SK-N-SH treated with all-trans-retinoic acid at 6 μM for 48 hours (cell line): ENCODE data around the gene SDCCAG8.

Experiments
- ATAC-seq: fragments of 200-7000 bp; cut with Tn5 transposase; 3 replicates; pipeline ENCODE4 v1.9.1; 2020; ENCODE audit warnings: mild to moderate bottlenecking, moderate library complexity
- ARNTL ChIP-seq: fragments of 450-650 bp; formaldehyde crosslinking; IDR thresholded peaks from 2 replicates; pipeline ENCODE4 v1.5.0; 2020; ENCODE audit warnings: low read depth, mild to moderate bottlenecking, moderate library complexity, borderline replicate concordance
- CSDC2 ChIP-seq: fragments of 250-450 bp; sonication (Bioruptor Pico); IDR thresholded peaks from 2 replicates; pipeline ENCODE4 v1.5.0; 2020; ENCODE audit warnings: mild to moderate bottlenecking, moderate library complexity
- ESRRG ChIP-seq: fragments of 250-450 bp; sonication (Bioruptor Pico); IDR thresholded peaks from 2 replicates; pipeline ENCODE4 v1.6.1; 2021; ENCODE audit warnings: mild to moderate bottlenecking
- ISL1 ChIP-seq: fragments of 250-450 bp; sonication (Bioruptor Pico); IDR thresholded peaks from 2 replicates; pipeline ENCODE4 v2.1.2; 2022; ENCODE audit warnings: mild to moderate bottlenecking, moderate library complexity
- OSR1 ChIP-seq: fragments of 250-450 bp; sonication (Bioruptor Pico); IDR thresholded peaks from 2 replicates; pipeline ENCODE4 v1.8.0; 2022; ENCODE audit warnings: moderate library complexity, mild to moderate bottlenecking, inconsistent platforms
- PPARA ChIP-seq: fragments of 250-450 bp; sonication (Bioruptor Pico); IDR thresholded peaks from 2 replicates; pipeline ENCODE4 v1.5.0; 2020; ENCODE audit warnings: mild to moderate bottlenecking, borderline replicate concordance
- SNAI2 ChIP-seq: fragments of 250-450 bp; sonication (Bioruptor Pico); IDR thresholded peaks from 2 replicates; pipeline ENCODE4 v1.5.0; 2020; ENCODE audit warnings: mild to moderate bottlenecking, moderate library complexity
- TCF4 ChIP-seq: fragments of 250-450 bp; sonication (Bioruptor Pico); IDR thresholded peaks from 2 replicates; pipeline ENCODE4 v1.8.0; 2021; ENCODE audit warnings: mild to moderate bottlenecking, moderate library complexity, borderline replicate concordance
- TOX ChIP-seq: fragments of 250-450 bp; sonication (Bioruptor Pico); IDR thresholded peaks from 2 replicates; pipeline ENCODE4 v1.8.0; 2021; ENCODE audit warnings: mild to moderate bottlenecking, moderate library complexity, borderline replicate concordance
- ZC3H10 ChIP-seq: fragments of 250-450 bp; sonication (Bioruptor Pico); IDR thresholded peaks from 2 replicates; pipeline ENCODE4 v1.5.1; 2021; ENCODE audit warnings: mild to moderate bottlenecking, moderate library complexity
- ZFP3 ChIP-seq: fragments of 250-450 bp; sonication (Bioruptor Pico); IDR thresholded peaks from 2 replicates; pipeline ENCODE4 v1.5.0; 2020; ENCODE audit warnings: mild to moderate bottlenecking, moderate library complexity
- ZFP30 ChIP-seq: fragments of 450-650 bp; formaldehyde crosslinking; IDR thresholded peaks from 2 replicates; pipeline ENCODE4 v1.5.0; 2022; ENCODE audit warnings: mild to moderate bottlenecking, moderate library complexity
- ZNF565 ChIP-seq: fragments of 450-650 bp; formaldehyde crosslinking; conservative IDR thresholded peaks from 2 replicates; pipeline ENCODE4 v1.5.0; 2020; ENCODE audit warnings: low read depth, mild to moderate bottlenecking, moderate library complexity
- ZNF70 ChIP-seq: fragments of 450-650 bp; formaldehyde crosslinking; IDR thresholded peaks from 2 replicates; pipeline ENCODE4 v1.5.0; 2020; ENCODE audit warnings: mild to moderate bottlenecking, moderate library complexity
- ZNF8 ChIP-seq: fragments of 450-650 bp; formaldehyde crosslinking; IDR thresholded peaks from 2 replicates; pipeline ENCODE4 v1.5.0; 2020; ENCODE audit warnings: mild to moderate bottlenecking, moderate library complexity
- TF ChIP-seq, protein P1 (sequence below): fragments of 250-450 bp; sonication (Bioruptor Pico); IDR thresholded peaks from 2 replicates; pipeline ENCODE4 v1.5.0; 2020; ENCODE audit warnings: mild to moderate bottlenecking, moderate library complexity
- TF ChIP-seq, protein P2 (sequence below): fragments of 250-450 bp; sonication (Bioruptor Pico); IDR thresholded peaks from 2 replicates; pipeline ENCODE4 v1.5.1; 2021; ENCODE audit warnings: mild to moderate bottlenecking, moderate library complexity
- TF ChIP-seq, protein P3 (sequence below): fragments of 250-450 bp; sonication (Bioruptor Pico); IDR thresholded peaks from 2 replicates; pipeline ENCODE4 v1.8.0; 2021; ENCODE audit warnings: low read depth, mild to moderate bottlenecking, moderate library complexity, borderline replicate concordance
- TF ChIP-seq, protein P4 (sequence below): fragments of 250-450 bp; sonication (Bioruptor Pico); IDR thresholded peaks from 2 replicates; pipeline ENCODE4 v1.8.0; 2020; ENCODE audit warnings: mild to moderate bottlenecking, moderate library complexity, borderline replicate concordance
- TF ChIP-seq, protein P5 (sequence below): fragments of 250-450 bp; sonication (Bioruptor Pico); IDR thresholded peaks from 2 replicates; pipeline ENCODE4 v1.5.1; 2020; ENCODE audit warnings: low read depth, mild to moderate bottlenecking, moderate library complexity

The SDCCAG8 gene

DNA sequence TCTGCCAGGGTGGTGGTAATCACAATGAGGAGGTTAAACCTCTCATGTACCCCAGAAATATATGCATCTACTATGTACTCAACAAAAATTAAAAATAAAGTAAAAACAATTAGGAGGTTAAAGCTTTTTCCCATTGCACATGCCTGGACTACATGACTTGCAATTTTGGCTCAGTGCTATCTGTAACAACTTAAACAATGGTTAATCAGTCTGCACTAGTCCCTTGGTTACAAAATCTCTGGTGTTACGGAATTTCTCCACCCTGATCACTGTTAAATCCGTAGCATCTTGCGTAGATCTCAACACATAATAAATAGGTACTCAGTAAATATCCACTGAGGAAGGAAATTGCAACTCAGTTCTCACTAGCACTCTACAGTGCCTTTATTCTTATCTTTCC is 66.5 kb downstream of the SDCCAG8 start:
- no peak for ATAC-seq
- TF ChIP-seq, protein P1, sequence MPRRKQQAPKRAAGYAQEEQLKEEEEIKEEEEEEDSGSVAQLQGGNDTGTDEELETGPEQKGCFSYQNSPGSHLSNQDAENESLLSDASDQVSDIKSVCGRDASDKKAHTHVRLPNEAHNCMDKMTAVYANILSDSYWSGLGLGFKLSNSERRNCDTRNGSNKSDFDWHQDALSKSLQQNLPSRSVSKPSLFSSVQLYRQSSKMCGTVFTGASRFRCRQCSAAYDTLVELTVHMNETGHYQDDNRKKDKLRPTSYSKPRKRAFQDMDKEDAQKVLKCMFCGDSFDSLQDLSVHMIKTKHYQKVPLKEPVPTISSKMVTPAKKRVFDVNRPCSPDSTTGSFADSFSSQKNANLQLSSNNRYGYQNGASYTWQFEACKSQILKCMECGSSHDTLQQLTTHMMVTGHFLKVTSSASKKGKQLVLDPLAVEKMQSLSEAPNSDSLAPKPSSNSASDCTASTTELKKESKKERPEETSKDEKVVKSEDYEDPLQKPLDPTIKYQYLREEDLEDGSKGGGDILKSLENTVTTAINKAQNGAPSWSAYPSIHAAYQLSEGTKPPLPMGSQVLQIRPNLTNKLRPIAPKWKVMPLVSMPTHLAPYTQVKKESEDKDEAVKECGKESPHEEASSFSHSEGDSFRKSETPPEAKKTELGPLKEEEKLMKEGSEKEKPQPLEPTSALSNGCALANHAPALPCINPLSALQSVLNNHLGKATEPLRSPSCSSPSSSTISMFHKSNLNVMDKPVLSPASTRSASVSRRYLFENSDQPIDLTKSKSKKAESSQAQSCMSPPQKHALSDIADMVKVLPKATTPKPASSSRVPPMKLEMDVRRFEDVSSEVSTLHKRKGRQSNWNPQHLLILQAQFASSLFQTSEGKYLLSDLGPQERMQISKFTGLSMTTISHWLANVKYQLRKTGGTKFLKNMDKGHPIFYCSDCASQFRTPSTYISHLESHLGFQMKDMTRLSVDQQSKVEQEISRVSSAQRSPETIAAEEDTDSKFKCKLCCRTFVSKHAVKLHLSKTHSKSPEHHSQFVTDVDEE (CRISPR knock-in tag): no peak
- TF ChIP-seq, protein P2, sequence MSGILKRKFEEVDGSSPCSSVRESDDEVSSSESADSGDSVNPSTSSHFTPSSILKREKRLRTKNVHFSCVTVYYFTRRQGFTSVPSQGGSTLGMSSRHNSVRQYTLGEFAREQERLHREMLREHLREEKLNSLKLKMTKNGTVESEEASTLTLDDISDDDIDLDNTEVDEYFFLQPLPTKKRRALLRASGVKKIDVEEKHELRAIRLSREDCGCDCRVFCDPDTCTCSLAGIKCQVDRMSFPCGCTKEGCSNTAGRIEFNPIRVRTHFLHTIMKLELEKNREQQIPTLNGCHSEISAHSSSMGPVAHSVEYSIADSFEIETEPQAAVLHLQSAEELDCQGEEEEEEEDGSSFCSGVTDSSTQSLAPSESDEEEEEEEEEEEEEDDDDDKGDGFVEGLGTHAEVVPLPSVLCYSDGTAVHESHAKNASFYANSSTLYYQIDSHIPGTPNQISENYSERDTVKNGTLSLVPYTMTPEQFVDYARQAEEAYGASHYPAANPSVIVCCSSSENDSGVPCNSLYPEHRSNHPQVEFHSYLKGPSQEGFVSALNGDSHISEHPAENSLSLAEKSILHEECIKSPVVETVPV (CRISPR knock-in tag): no peak
- TF ChIP-seq OSR1 (CRISPR knock-in tag) (no peak), PPARA (no peak), TOX (no peak), ZNF565 (no peak), SNAI2 (no peak), ZC3H10 (CRISPR knock-in tag) (no peak), ARNTL (CRISPR knock-in tag) (no peak), TCF4 (CRISPR knock-in tag) (no peak), CSDC2 (CRISPR knock-in tag) (no peak), ZNF8 (CRISPR knock-in tag) (no peak)
- TF ChIP-seq, protein P3, sequence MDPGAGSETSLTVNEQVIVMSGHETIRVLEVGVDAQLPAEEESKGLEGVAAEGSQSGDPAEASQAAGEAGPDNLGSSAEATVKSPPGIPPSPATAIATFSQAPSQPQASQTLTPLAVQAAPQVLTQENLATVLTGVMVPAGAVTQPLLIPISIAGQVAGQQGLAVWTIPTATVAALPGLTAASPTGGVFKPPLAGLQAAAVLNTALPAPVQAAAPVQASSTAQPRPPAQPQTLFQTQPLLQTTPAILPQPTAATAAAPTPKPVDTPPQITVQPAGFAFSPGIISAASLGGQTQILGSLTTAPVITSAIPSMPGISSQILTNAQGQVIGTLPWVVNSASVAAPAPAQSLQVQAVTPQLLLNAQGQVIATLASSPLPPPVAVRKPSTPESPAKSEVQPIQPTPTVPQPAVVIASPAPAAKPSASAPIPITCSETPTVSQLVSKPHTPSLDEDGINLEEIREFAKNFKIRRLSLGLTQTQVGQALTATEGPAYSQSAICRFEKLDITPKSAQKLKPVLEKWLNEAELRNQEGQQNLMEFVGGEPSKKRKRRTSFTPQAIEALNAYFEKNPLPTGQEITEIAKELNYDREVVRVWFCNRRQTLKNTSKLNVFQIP (CRISPR knock-in tag): no peak
- TF ChIP-seq, protein P4, sequence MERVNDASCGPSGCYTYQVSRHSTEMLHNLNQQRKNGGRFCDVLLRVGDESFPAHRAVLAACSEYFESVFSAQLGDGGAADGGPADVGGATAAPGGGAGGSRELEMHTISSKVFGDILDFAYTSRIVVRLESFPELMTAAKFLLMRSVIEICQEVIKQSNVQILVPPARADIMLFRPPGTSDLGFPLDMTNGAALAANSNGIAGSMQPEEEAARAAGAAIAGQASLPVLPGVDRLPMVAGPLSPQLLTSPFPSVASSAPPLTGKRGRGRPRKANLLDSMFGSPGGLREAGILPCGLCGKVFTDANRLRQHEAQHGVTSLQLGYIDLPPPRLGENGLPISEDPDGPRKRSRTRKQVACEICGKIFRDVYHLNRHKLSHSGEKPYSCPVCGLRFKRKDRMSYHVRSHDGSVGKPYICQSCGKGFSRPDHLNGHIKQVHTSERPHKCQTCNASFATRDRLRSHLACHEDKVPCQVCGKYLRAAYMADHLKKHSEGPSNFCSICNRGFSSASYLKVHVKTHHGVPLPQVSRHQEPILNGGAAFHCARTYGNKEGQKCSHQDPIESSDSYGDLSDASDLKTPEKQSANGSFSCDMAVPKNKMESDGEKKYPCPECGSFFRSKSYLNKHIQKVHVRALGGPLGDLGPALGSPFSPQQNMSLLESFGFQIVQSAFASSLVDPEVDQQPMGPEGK (CRISPR knock-in tag): no peak
- TF ChIP-seq, protein P5, sequence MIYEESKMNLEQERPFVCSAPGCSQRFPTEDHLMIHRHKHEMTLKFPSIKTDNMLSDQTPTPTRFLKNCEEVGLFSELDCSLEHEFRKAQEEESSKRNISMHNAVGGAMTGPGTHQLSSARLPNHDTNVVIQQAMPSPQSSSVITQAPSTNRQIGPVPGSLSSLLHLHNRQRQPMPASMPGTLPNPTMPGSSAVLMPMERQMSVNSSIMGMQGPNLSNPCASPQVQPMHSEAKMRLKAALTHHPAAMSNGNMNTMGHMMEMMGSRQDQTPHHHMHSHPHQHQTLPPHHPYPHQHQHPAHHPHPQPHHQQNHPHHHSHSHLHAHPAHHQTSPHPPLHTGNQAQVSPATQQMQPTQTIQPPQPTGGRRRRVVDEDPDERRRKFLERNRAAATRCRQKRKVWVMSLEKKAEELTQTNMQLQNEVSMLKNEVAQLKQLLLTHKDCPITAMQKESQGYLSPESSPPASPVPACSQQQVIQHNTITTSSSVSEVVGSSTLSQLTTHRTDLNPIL (CRISPR knock-in tag): no peak

DNA sequence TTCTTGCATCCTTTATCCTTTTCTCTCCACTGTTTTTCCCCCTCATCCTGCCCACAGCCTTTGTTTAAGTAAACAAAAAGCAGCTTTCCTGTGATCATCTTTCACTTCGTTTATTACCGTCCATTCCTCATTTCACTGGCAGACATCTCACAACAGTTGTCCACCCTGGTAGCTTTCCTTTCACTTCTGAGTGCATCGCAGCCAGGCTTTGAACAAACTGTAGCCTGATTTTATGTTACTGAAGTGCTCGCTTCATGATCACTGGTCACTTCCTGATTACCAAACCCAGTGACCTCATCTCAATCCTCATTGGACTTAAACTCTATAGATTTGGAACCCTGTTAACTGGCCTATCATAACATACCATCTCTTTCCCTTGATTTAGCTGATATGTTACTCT is 67.7 kb downstream of the SDCCAG8 start:
- TF ChIP-seq ZC3H10 (CRISPR knock-in tag): no peak
- no peak for TF ChIP-seq TOX
- TF ChIP-seq, all 23 proteins: peak for 0
- ATAC-seq: no peak

DNA sequence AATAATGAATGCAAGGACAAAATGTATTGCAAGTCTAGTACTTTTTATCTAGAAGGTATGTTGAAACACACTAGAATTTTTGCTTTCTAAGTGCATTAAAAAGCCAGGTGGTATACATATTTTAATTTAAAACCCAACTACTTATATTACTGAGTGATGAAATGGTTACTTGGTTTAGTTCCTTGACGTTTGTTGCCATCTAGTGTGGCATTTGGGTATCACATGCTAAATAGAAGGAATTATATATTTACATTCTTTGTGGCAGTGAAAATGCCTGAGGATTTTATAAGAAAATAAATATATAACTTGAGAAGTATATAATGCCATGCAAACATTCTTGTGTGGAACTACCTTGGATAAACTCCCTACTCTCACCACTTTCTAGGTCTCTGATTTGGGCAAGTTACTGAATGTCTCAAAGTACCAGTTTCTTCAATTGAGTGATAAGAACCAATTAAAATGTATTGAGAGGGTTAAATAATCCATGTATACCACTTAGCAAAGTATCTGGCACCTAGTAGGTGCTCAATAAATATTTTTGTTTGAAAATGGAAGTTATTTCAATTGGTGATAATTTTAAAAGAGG is 69.6 kb downstream of the SDCCAG8 start:
- ATAC-seq: peak; percentile 82
- TF ChIP-seq, protein P5 (CRISPR knock-in tag): no peak
- TF ChIP-seq TOX (no peak), ZNF70 (CRISPR knock-in tag) (no peak), TCF4 (CRISPR knock-in tag) (no peak), ZFP30 (CRISPR knock-in tag) (no peak), SNAI2 (no peak), ISL1 (no peak), ESRRG (CRISPR knock-in tag) (no peak), ZFP3 (CRISPR knock-in tag) (no peak), ZNF8 (CRISPR knock-in tag) (no peak)
- TF ChIP-seq, protein P4 (CRISPR knock-in tag): no peak
- TF ChIP-seq, protein P2 (CRISPR knock-in tag): no peak
